Adipose tissue (tissue), 3 donors: ENCODE data around the gene USF1. TPM values are rescaled to one million over a fixed set of nuclear protein-coding genes. Genes with fewer than 3 reads are reported as not detected.
"Not testable (repeated sequence)": the region's sequence is repeated elsewhere in the genome, so short reads cannot be mapped to it uniquely, and the experiment has no call there.

ENCODE experiments used
- H3K27ac ChIP-seq: one replicate; pipeline ENCODE4 v1.5.1; 2013; ENCODE audit warnings: low read depth, low read length
- WGBS, 3 donors: extraction: QIAGEN DNeasy Blood & Tissue Kit; methylation state at CpG; one replicate each; pipeline ENCODE4 v1.1.7; 2013; 5-methylcytosine and 5-hydroxymethylcytosine counted together
- polyA plus RNA-seq, 3 donors: library from polyadenylated mRNA; stranded (reverse); fragments of 200-250 nt; gene quantifications; one replicate each; pipeline ENCODE4 v1.2.3, GENCODE V29; 2013
- donor health status: healthy with polysubstance abuse.
- donor health status: Bipolar disorder and iron deficiency.
- donor health status: healthy.

USF1 gene
- polyA plus RNA-seq, 3 donors, result 35.0 to 54.3 (median 47.2) TPM

GRCh38 chr1:161006563-161006962 lies 39.2 kb downstream of the USF1 start:
- no peak overlapping the region for H3K27ac ChIP-seq
- 86 to 95% (median 93%) methylated on average over 8 of the region's 8 CpGs for WGBS, 3 donors

GRCh38 chr1:161001525-161001924 lies 44.3 kb downstream of the USF1 start:
- H3K27ac ChIP-seq, result no peak overlapping the region
- 61 to 74% (median 65%) methylated on average over 5 of the region's 5 CpGs for WGBS, 3 donors

- no peak overlapping the region for H3K27ac ChIP-seq
- WGBS, 3 donors, result 79 to 85% (median 82%) methylated on average over 11 of the region's 11 CpGs
Observed at GRCh38 chr1:161000736-161001480, 44.9 kb downstream of the USF1 start.

- WGBS, 3 donors, result 89 to 93% (median 91%) methylated on average over 5 of the region's 5 CpGs
- no peak overlapping the region for H3K27ac ChIP-seq
Observed at GRCh38 chr1:160999376-160999775, 46.4 kb downstream of the USF1 start.

GRCh38 chr1:160997323-160998038 lies 48.3 kb downstream of the USF1 start:
- WGBS, 3 donors, result 70 to 75% (median 74%) methylated on average over 1 of the region's 1 CpG
- H3K27ac ChIP-seq, result no peak overlapping the region

- 84 to 92% (median 87%) methylated on average over 3 of the region's 3 CpGs for WGBS, 3 donors
- no peak overlapping the region for H3K27ac ChIP-seq
Observed at GRCh38 chr1:160996178-160996577, 49.6 kb downstream of the USF1 start.

GRCh38 chr1:160993544-160994193 lies 52.1 kb downstream of the USF1 start:
- no peak overlapping the region for H3K27ac ChIP-seq
- WGBS, 3 donors, result 73 to 79% (median 77%) methylated on average over 14 of the region's 14 CpGs

GRCh38 chr1:160992036-160992435 lies 53.7 kb downstream of the USF1 start:
- not testable (repeated sequence) for H3K27ac ChIP-seq
- WGBS, 3 donors, result 88 to 91% (median 89%) methylated on average over 4 of the region's 4 CpGs

Other genes with a start within 250 kb of the USF1 start
- gene LY9, start 249.8 kb downstream of the USF1 start, polyA plus RNA-seq, result under 1 TPM in 2 of 3 donors, not detected in 1; 0.44 to 0.52 TPM
- gene CD244, start 183.1 kb downstream of the USF1 start, polyA plus RNA-seq, result under 1 TPM; 0.02 to 0.48 (median 0.45) TPM
- 100 to 1,000 TPM in 1 of 3 donors, 10 to 100 TPM in 1, 1 to 10 TPM in 1; 1.7 to 121 (median 15.7) TPM for gene ITLN1, start 160.8 kb downstream of the USF1 start, polyA plus RNA-seq
- 1 to 10 TPM in 1 of 3 donors, under 1 TPM in 2; 0.21 to 8.9 (median 0.37) TPM for gene ITLN2, start 91.2 kb downstream of the USF1 start, polyA plus RNA-seq
- 10 to 100 TPM; 18.3 to 33.9 (median 26.2) TPM for gene F11R, start 24.8 kb downstream of the USF1 start, polyA plus RNA-seq
- gene TSTD1, start 7.0 kb downstream of the USF1 start, polyA plus RNA-seq, result 10 to 100 TPM; 33.7 to 78.1 (median 52.5) TPM
- 10 to 100 TPM in 1 of 3 donors, 1 to 10 TPM in 2; 2.3 to 10.8 (median 9.8) TPM for gene ARHGAP30, start 23.9 kb upstream of the USF1 start, polyA plus RNA-seq
- gene NECTIN4, start 43.6 kb upstream of the USF1 start, polyA plus RNA-seq, result 1 to 10 TPM in 1 of 3 donors, under 1 TPM in 1, not detected in 1; 0.52 to 3.3 TPM
- 1 to 10 TPM; 1.2 to 9.0 (median 1.5) TPM for gene KLHDC9, start 52.4 kb upstream of the USF1 start, polyA plus RNA-seq
- 100 to 1,000 TPM in 2 of 3 donors, 10 to 100 TPM in 1; 53.0 to 201 (median 139) TPM for gene PFDN2, start 72.1 kb upstream of the USF1 start, polyA plus RNA-seq
- gene NIT1, start 72.1 kb upstream of the USF1 start, polyA plus RNA-seq, result 10 to 100 TPM; 23.7 to 48.1 (median 41.2) TPM
- 10 to 100 TPM; 17.4 to 46.3 (median 29.7) TPM for gene DEDD, start 86.7 kb upstream of the USF1 start, polyA plus RNA-seq
- 100 to 1,000 TPM; 100 to 147 (median 131) TPM for gene UFC1, start 108.0 kb upstream of the USF1 start, polyA plus RNA-seq
- 10 to 100 TPM; 13.2 to 26.7 (median 18.8) TPM for gene USP21, start 113.5 kb upstream of the USF1 start, polyA plus RNA-seq
- gene PPOX, start 120.4 kb upstream of the USF1 start, polyA plus RNA-seq, result 10 to 100 TPM; 11.1 to 33.1 (median 16.2) TPM
- gene B4GALT3, start 131.5 kb upstream of the USF1 start, polyA plus RNA-seq, result 10 to 100 TPM; 23.7 to 36.1 (median 26.4) TPM
- gene ADAMTS4, start 153.1 kb upstream of the USF1 start, polyA plus RNA-seq, result 100 to 1,000 TPM in 1 of 3 donors, 10 to 100 TPM in 1, 1 to 10 TPM in 1; 5.9 to 188 (median 37.3) TPM
- 100 to 1,000 TPM in 1 of 3 donors, 10 to 100 TPM in 2; 68.4 to 163 (median 86.3) TPM for gene NDUFS2, start 156.4 kb upstream of the USF1 start, polyA plus RNA-seq
- gene FCER1G, start 169.3 kb upstream of the USF1 start, polyA plus RNA-seq, result 100 to 1,000 TPM in 2 of 3 donors, 10 to 100 TPM in 1; 28.6 to 258 (median 227) TPM
- not detected for gene APOA2, start 177.7 kb upstream of the USF1 start, polyA plus RNA-seq
- 10 to 100 TPM in 2 of 3 donors, 1 to 10 TPM in 1; 3.8 to 12.6 (median 11.7) TPM for gene TOMM40L, start 180.1 kb upstream of the USF1 start, polyA plus RNA-seq
- under 1 TPM in 2 of 3 donors, not detected in 1; 0.21 to 0.22 TPM for gene NR1I3, start 192.2 kb upstream of the USF1 start, polyA plus RNA-seq
- gene PCP4L1, start 212.8 kb upstream of the USF1 start, polyA plus RNA-seq, result under 1 TPM in 2 of 3 donors, not detected in 1; 0.26 to 0.52 TPM